GM19397 (cell line): ENCODE results near the gene ZNF486.
"Not testable (repeated sequence)": the region's sequence is repeated elsewhere in the genome, so short reads cannot be mapped to it uniquely, and the experiment has no call there.

Experiments used
- ATAC-seq: cut with Tn5 transposase; IDR thresholded peaks from one replicate; pipeline ENCODE4 v1.9.1; 2021; ENCODE audit warnings: mild to moderate bottlenecking, moderate library complexity; ENCODE audit not compliant: unreplicated experiment

ZNF486 gene

GRCh38 chr19:20167020-20167644 is at the start of gene ZNF486:
Gene ZNF486, plus strand, starts transcription at chr19:20167214. Its CDS starts 117 bp downstream, at chr19:20167331.
- peak; percentile 94 for ATAC-seq

GRCh38 chr19:20118064-20118839 is 48.8 kb upstream of the ZNF486 start:
- ATAC-seq, result not testable (repeated sequence)

- ATAC-seq, result no peak
Measured at GRCh38 chr19:20124879-20125278, 42.1 kb upstream of the ZNF486 start.

GRCh38 chr19:20132933-20133332 is 34.1 kb upstream of the ZNF486 start:
- not testable (repeated sequence) for ATAC-seq

- ATAC-seq, result not testable (repeated sequence)
Measured at GRCh38 chr19:20137714-20138113, 29.3 kb upstream of the ZNF486 start.

- ATAC-seq, result no peak
Measured at GRCh38 chr19:20151617-20152145, 15.3 kb upstream of the ZNF486 start.

GRCh38 chr19:20152506-20152905 is 14.5 kb upstream of the ZNF486 start:
- ATAC-seq, result not testable (repeated sequence)

GRCh38 chr19:20153281-20153680 is 13.7 kb upstream of the ZNF486 start:
- no peak for ATAC-seq

- ATAC-seq, result no peak
Measured at GRCh38 chr19:20154636-20155035, 12.4 kb upstream of the ZNF486 start.

GRCh38 chr19:20162821-20163220 is 4.2 kb upstream of the ZNF486 start:
- no peak for ATAC-seq

GRCh38 chr19:20164456-20164855 is 2.6 kb upstream of the ZNF486 start:
- ATAC-seq, result no peak

GRCh38 chr19:20165971-20166592 is 932 bp upstream of the ZNF486 start:
- ATAC-seq, result no peak

- no peak for ATAC-seq
Measured at GRCh38 chr19:20167651-20168122, 673 bp downstream of the ZNF486 start.

- ATAC-seq, result no peak
Measured at GRCh38 chr19:20171285-20171684, 4.3 kb downstream of the ZNF486 start.

- ATAC-seq, result not testable (repeated sequence)
Measured at GRCh38 chr19:20175848-20176247, 8.8 kb downstream of the ZNF486 start.

- not testable (repeated sequence) for ATAC-seq
Measured at GRCh38 chr19:20179956-20180355, 12.9 kb downstream of the ZNF486 start.

- ATAC-seq, result no peak
Measured at GRCh38 chr19:20182222-20182785, 15.3 kb downstream of the ZNF486 start.

GRCh38 chr19:20186174-20186573 is 19.2 kb downstream of the ZNF486 start:
- ATAC-seq, result no peak

GRCh38 chr19:20197747-20198146 is 30.7 kb downstream of the ZNF486 start:
- ATAC-seq, result no peak

GRCh38 chr19:20209051-20209450 is 42.0 kb downstream of the ZNF486 start:
- ATAC-seq, result no peak

GRCh38 chr19:20214366-20214765 is 47.4 kb downstream of the ZNF486 start:
- ATAC-seq, result not testable (repeated sequence)
